GM23338 (cell line): ENCODE data around the gene KLHL22. TPM values are rescaled to one million over a fixed set of nuclear protein-coding genes. Genes with fewer than 3 reads are reported as not detected.

ENCODE experiments used
- ATAC-seq: fragments of 200-7000 bp; cut with Tn5 transposase; 3 replicates; pipeline ENCODE4 v1.9.1; 2020
- DNase-seq: peaks from one replicate; pipeline ENCODE4 v3.0.0-alpha.2; 2015; ENCODE audit warnings: low spot score
- H2AFZ ChIP-seq: fragments of 200-600 bp; sonication (generic); 2 replicates; pipeline ENCODE4 v1.8.0; 2016; ENCODE audit warnings: antibody characterized with exemption, mild to moderate bottlenecking, moderate library complexity
- H3F3A ChIP-seq: fragments of 200-600 bp; sonication (generic); replicated peaks from 2 replicates; pipeline ENCODE4 v1.8.0; 2017; ENCODE audit warnings: antibody characterized with exemption, mixed run types, low read depth
- H3K27ac ChIP-seq: fragments of 200-600 bp; sonication (generic); 2 replicates; pipeline ENCODE4 v1.6.1; 2016; ENCODE audit warnings: low read depth
- H3K27me3 ChIP-seq: fragments of 200-600 bp; sonication (generic); 2 replicates; pipeline ENCODE4 v1.8.0; 2016; ENCODE audit warnings: mild to moderate bottlenecking, mixed run types, moderate library complexity; ENCODE audit not compliant: insufficient read depth
- H3K36me3 ChIP-seq: fragments of 200-600 bp; sonication (generic); 2 replicates; pipeline ENCODE4 v1.8.0; 2016; ENCODE audit warnings: mild to moderate bottlenecking; ENCODE audit not compliant: insufficient read depth
- H3K4me1 ChIP-seq: fragments of 200-600 bp; sonication (generic); 2 replicates; pipeline ENCODE4 v1.8.0; 2016; ENCODE audit warnings: mild to moderate bottlenecking, moderate library complexity; ENCODE audit not compliant: insufficient read depth
- H3K4me2 ChIP-seq: fragments of 200-600 bp; sonication (generic); 2 replicates; pipeline ENCODE4 v1.7.1; 2017; ENCODE audit warnings: mixed run types
- H3K4me3 ChIP-seq: fragments of 200-600 bp; sonication (generic); 2 replicates; pipeline ENCODE4 v1.6.1; 2016; ENCODE audit warnings: mixed run types
- H3K79me2 ChIP-seq: fragments of 200-600 bp; sonication (generic); replicated peaks from 2 replicates; pipeline ENCODE4 v1.8.0; 2017; ENCODE audit warnings: mild to moderate bottlenecking; ENCODE audit not compliant: insufficient read depth
- H3K9me2 ChIP-seq: fragments of 200-600 bp; sonication (generic); 2 replicates; pipeline ENCODE4 v1.8.0; 2017; ENCODE audit not compliant: insufficient read depth
- H4K20me1 ChIP-seq: fragments of 200-600 bp; sonication (generic); replicated peaks from 2 replicates; pipeline ENCODE4 v1.8.0; 2017; ENCODE audit warnings: mild to moderate bottlenecking; ENCODE audit not compliant: insufficient read depth
- H3K27ac Mint-ChIP-seq: 2 replicates; pipeline ENCODE4 v1.8.0; 2020; ENCODE audit warnings: inconsistent platforms, mild to moderate bottlenecking, moderate library complexity, mixed read lengths
- H3K27me3 Mint-ChIP-seq: 3 replicates; pipeline ENCODE4 v1.8.0; 2022; ENCODE audit warnings: low read depth, mild to moderate bottlenecking, moderate library complexity, mixed read lengths, inconsistent platforms; ENCODE audit not compliant: insufficient read depth, poor library complexity
- H3K36me3 Mint-ChIP-seq: 3 replicates; pipeline ENCODE4 v1.8.0; 2021; ENCODE audit warnings: low read depth, mild to moderate bottlenecking, inconsistent platforms, moderate library complexity, mixed read lengths
- H3K4me1 Mint-ChIP-seq: 3 replicates; pipeline ENCODE4 v1.8.0; 2020; ENCODE audit warnings: mild to moderate bottlenecking, inconsistent platforms, mixed read lengths
- H3K4me3 Mint-ChIP-seq: 3 replicates; pipeline ENCODE4 v1.8.0; 2021; ENCODE audit warnings: moderate library complexity, mild to moderate bottlenecking, inconsistent platforms, mixed read lengths
- H3K9me3 Mint-ChIP-seq: 3 replicates; pipeline ENCODE4 v1.8.0; 2020; ENCODE audit warnings: moderate library complexity, mild to moderate bottlenecking, inconsistent platforms, mixed read lengths
- EZH2phosphoT487 ChIP-seq: fragments of 200-600 bp; sonication (generic); IDR thresholded peaks from one replicate; pipeline ENCODE4 v1.8.1; 2018; ENCODE audit warnings: antibody characterized with exemption; ENCODE audit not compliant: unreplicated experiment
- NANOG ChIP-seq: IDR thresholded peaks from 2 replicates; pipeline ENCODE4 v1.6.1; 2016; ENCODE audit warnings: antibody characterized with exemption, borderline replicate concordance
- POLR2AphosphoS5 ChIP-seq: IDR thresholded peaks from 2 replicates; pipeline ENCODE4 v1.6.1; 2016; ENCODE audit warnings: antibody characterized with exemption, low read depth
- REST ChIP-seq: IDR thresholded peaks from one replicate; pipeline ENCODE4 v1.6.1; 2018; ENCODE audit warnings: antibody characterized with exemption; ENCODE audit not compliant: unreplicated experiment
- STAT1 ChIP-seq: IDR thresholded peaks from one replicate; pipeline ENCODE4 v1.6.1; 2016; ENCODE audit warnings: antibody characterized with exemption; ENCODE audit not compliant: unreplicated experiment
- ZNF114 ChIP-seq: fragments of 250-450 bp; sonication (Bioruptor Pico); IDR thresholded peaks from 2 replicates; pipeline ENCODE4 v1.5.0; 2020; ENCODE audit warnings: mild to moderate bottlenecking, moderate library complexity
- ZNF331 ChIP-seq: fragments of 250-450 bp; sonication (Bioruptor Pico); IDR thresholded peaks from 2 replicates; pipeline ENCODE4 v1.5.0; 2020; ENCODE audit warnings: low read depth, mild to moderate bottlenecking, moderate library complexity
- ZNF462 ChIP-seq: fragments of 250-450 bp; sonication (Bioruptor Pico); IDR thresholded peaks from 2 replicates; pipeline ENCODE4 v1.5.0; 2020; ENCODE audit warnings: mild to moderate bottlenecking, moderate library complexity
- polyA plus RNA-seq: library from polyadenylated mRNA; unstranded; fragments of >200 nt; fragmentation: Nextera tagmentation; extraction: Ambion mirVana; gene quantifications from 2 replicates; pipeline ENCODE4 v1.2.1, GENCODE V29; 2016
- total RNA-seq: library from RNA; depleted of rRNA; stranded (reverse); fragments of >200 nt; shearing (Covaris generic); gene quantifications from 2 replicates; pipeline ENCODE4 v1.2.3, GENCODE V29; 2014
- TF ChIP-seq, protein P1 (sequence below), 2 experiments: fragments of 200-600 bp in 1 of 2; sonication (generic) in 1 of 2; conservative IDR thresholded peaks; 2 replicates each; pipeline versions ENCODE4 v1.5.1 to v1.6.1; 2016 to 2017; ENCODE audit warnings: antibody characterized with exemption in 2 of 2, low read depth in 2 of 2, mild to moderate bottlenecking in 2 of 2, moderate library complexity in 1 of 2

The KLHL22 gene
- total and polyA plus RNA-seq, 2 experiments from 2014 or later, result 2.4 to 16.0 TPM

- Histone ChIP-seq H3K27me3 (no peaks in the 10 kb centered on the region), H3K9me2 (no peaks in the 10 kb centered on the region), H3K4me3 (peak overlapping the region; percentile 76; the same call in 1 of the 2 replicates), H3F3A (no peaks in the 10 kb centered on the region), H3K79me2 (peaks cover 69% of the 10 kb centered on the region), H3K27ac (peak overlapping the region; percentile 60; the same call in 1 of the 2 replicates), H3K36me3 (no peaks in the 10 kb centered on the region), H3K4me2 (peak overlapping the region; percentile 98), H3K4me1 (peaks cover 32% of the 10 kb centered on the region), H2AFZ (no peak overlapping the region), H4K20me1 (peaks cover 29% of the 10 kb centered on the region)
- no peak overlapping the region; the same call in 1 of the 2 replicates for H3K27ac Mint-ChIP-seq
- DNase-seq (peak; percentile 41), ATAC-seq (no peak)
- H3K4me3 Mint-ChIP-seq, result peak overlapping the region; percentile 89
- no peak for TF ChIP-seq NANOG
- no peaks in the 10 kb centered on the region; the same call in 2 of the 3 replicates for H3K36me3 Mint-ChIP-seq
- no peaks in the 10 kb centered on the region for H3K9me3 Mint-ChIP-seq
- H3K27me3 Mint-ChIP-seq, result peaks cover 10% of the 10 kb centered on the region
- H3K4me1 Mint-ChIP-seq, result peaks cover 36% of the 10 kb centered on the region
Measured at GRCh38 chr22:20509344-20510047, 13.9 kb upstream of the KLHL22 start.

GRCh38 chr22:20508815-20509271, 13.2 kb upstream of the KLHL22 start:
- Mint-ChIP-seq H3K4me3 (peak overlapping the region; percentile 89), H3K36me3 (no peaks in the 10 kb centered on the region; the same call in 2 of the 3 replicates), H3K9me3 (no peaks in the 10 kb centered on the region), H3K27me3 (peaks cover 10% of the 10 kb centered on the region), H3K4me1 (peaks cover 36% of the 10 kb centered on the region), H3K27ac (no peak overlapping the region; the same call in 1 of the 2 replicates)
- H3K79me2 ChIP-seq, result peaks cover 62% of the 10 kb centered on the region
- H3K4me3 ChIP-seq, result peak overlapping the region; percentile 76
- peak overlapping the region; percentile 60; the same call in 1 of the 2 replicates for H3K27ac ChIP-seq
- H3K36me3 ChIP-seq, result no peaks in the 10 kb centered on the region
- DNase-seq (no peak), ATAC-seq (no peak)
- H3K27me3 ChIP-seq, result no peaks in the 10 kb centered on the region
- H3K4me1 ChIP-seq, result peaks cover 32% of the 10 kb centered on the region
- peak overlapping the region; percentile 98 for H3K4me2 ChIP-seq
- no peaks in the 10 kb centered on the region for H3F3A ChIP-seq
- no peak overlapping the region for H2AFZ ChIP-seq
- H4K20me1 ChIP-seq, result peaks cover 29% of the 10 kb centered on the region
- no peaks in the 10 kb centered on the region for H3K9me2 ChIP-seq
- no peak for TF ChIP-seq ZNF462 (CRISPR knock-in tag)
- no peak for TF ChIP-seq POLR2AphosphoS5
- no peak for TF ChIP-seq ZNF331 (CRISPR knock-in tag)
- TF ChIP-seq STAT1, result no peak
- TF ChIP-seq ZNF114, result no peak
- TF ChIP-seq EZH2phosphoT487, result no peak
- no peak for TF ChIP-seq REST
- TF ChIP-seq, protein P1, sequence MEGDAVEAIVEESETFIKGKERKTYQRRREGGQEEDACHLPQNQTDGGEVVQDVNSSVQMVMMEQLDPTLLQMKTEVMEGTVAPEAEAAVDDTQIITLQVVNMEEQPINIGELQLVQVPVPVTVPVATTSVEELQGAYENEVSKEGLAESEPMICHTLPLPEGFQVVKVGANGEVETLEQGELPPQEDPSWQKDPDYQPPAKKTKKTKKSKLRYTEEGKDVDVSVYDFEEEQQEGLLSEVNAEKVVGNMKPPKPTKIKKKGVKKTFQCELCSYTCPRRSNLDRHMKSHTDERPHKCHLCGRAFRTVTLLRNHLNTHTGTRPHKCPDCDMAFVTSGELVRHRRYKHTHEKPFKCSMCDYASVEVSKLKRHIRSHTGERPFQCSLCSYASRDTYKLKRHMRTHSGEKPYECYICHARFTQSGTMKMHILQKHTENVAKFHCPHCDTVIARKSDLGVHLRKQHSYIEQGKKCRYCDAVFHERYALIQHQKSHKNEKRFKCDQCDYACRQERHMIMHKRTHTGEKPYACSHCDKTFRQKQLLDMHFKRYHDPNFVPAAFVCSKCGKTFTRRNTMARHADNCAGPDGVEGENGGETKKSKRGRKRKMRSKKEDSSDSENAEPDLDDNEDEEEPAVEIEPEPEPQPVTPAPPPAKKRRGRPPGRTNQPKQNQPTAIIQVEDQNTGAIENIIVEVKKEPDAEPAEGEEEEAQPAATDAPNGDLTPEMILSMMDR (conservative IDR thresholded peaks at IDR 0.05; ENCODE audit: low read depth in 2 of 2), result no peak
- no peak for TF ChIP-seq NANOG
